ENCODE measurements around the gene TMEM38A.
"Not testable (repeated sequence)": the region's sequence is repeated elsewhere in the genome, so short reads cannot be mapped to it uniquely, and the experiment has no call there.

The TMEM38A gene

GRCh38 chr19:16661480-16662034, 618 bp downstream of the TMEM38A start:
- no peak for DNase-seq (ENCODE audit: insufficient read length, low spot score)
- no peak for FAIRE-seq
- no peak for TF ChIP-seq CTCF (IDR thresholded peaks at IDR 0.05; ENCODE audit: insufficient read depth, missing control alignments)

GRCh38 chr19:16668176-16668575, 7.2 kb downstream of the TMEM38A start:
- FAIRE-seq, result no peak
- no peak for DNase-seq (ENCODE audit: insufficient read length, low spot score)
- no peak for TF ChIP-seq CTCF (IDR thresholded peaks at IDR 0.05; ENCODE audit: insufficient read depth, missing control alignments)

- not testable (repeated sequence) for DNase-seq (ENCODE audit: insufficient read length, low spot score); FAIRE-seq
Observed at GRCh38 chr19:16668702-16669101, 7.8 kb downstream of the TMEM38A start.

- TF ChIP-seq CTCF (IDR thresholded peaks at IDR 0.05; ENCODE audit: insufficient read depth, missing control alignments), result no peak
- DNase-seq (ENCODE audit: insufficient read length, low spot score), result no peak
- FAIRE-seq, result no peak
Observed at GRCh38 chr19:16670291-16670690, 9.4 kb downstream of the TMEM38A start.

GRCh38 chr19:16671652-16672274, 10.8 kb downstream of the TMEM38A start:
- TF ChIP-seq CTCF (IDR thresholded peaks at IDR 0.05; ENCODE audit: insufficient read depth, missing control alignments), result no peak
- no peak for DNase-seq (ENCODE audit: insufficient read length, low spot score)
- FAIRE-seq, result no peak

- no peak for DNase-seq (ENCODE audit: insufficient read length, low spot score)
- TF ChIP-seq CTCF (IDR thresholded peaks at IDR 0.05; ENCODE audit: insufficient read depth, missing control alignments), result no peak
- FAIRE-seq, result no peak
Observed at GRCh38 chr19:16673231-16673630, 12.3 kb downstream of the TMEM38A start.

- not testable (repeated sequence) for FAIRE-seq; DNase-seq (ENCODE audit: insufficient read length, low spot score)
Observed at GRCh38 chr19:16673839-16674238, 12.9 kb downstream of the TMEM38A start.

- TF ChIP-seq CTCF (IDR thresholded peaks at IDR 0.05; ENCODE audit: insufficient read depth, missing control alignments), result no peak
- no peak for FAIRE-seq
- no peak for DNase-seq (ENCODE audit: insufficient read length, low spot score)
Observed at GRCh38 chr19:16676101-16676798, 15.3 kb downstream of the TMEM38A start.
